ENCODE data around the gene ACTL10.

DNA sequence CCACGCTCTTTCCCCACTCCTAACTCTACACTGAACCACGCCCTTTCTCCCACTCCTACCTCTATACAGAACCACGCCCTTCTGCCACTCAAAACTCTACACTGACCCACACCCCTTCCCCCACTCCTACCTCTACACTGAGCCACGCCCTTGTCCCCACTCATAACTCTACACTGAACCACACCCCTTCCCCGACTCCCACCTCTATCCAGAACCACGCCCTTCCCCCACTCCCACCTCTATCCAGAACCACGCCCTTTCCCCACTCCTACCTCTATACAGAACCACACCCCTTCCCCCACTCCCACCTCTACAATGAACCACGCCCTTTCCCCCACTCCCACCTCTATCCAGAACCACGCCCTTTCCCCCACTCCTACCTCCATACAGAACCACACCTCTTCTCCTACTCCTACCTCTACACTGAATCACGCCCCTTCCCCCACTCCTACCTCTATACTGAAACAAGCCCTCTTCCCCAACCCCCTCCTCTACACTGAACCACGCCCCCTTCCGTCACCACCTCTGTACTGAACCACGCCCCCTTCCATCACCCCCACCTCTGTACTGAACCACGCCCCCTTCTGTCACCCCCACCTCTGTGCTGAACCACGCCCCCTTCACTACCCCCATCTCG, 43.3 kb downstream of the ACTL10 start:
- TF ChIP-seq BHLHE40 (IDR thresholded peaks at IDR 0.05; ENCODE audit: low read depth, low read length) = no peak
- TF ChIP-seq MAFK (IDR thresholded peaks at IDR 0.05; ENCODE audit: low read depth, low read length) = no peak
- TF ChIP-seq, protein P1, sequence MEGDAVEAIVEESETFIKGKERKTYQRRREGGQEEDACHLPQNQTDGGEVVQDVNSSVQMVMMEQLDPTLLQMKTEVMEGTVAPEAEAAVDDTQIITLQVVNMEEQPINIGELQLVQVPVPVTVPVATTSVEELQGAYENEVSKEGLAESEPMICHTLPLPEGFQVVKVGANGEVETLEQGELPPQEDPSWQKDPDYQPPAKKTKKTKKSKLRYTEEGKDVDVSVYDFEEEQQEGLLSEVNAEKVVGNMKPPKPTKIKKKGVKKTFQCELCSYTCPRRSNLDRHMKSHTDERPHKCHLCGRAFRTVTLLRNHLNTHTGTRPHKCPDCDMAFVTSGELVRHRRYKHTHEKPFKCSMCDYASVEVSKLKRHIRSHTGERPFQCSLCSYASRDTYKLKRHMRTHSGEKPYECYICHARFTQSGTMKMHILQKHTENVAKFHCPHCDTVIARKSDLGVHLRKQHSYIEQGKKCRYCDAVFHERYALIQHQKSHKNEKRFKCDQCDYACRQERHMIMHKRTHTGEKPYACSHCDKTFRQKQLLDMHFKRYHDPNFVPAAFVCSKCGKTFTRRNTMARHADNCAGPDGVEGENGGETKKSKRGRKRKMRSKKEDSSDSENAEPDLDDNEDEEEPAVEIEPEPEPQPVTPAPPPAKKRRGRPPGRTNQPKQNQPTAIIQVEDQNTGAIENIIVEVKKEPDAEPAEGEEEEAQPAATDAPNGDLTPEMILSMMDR (conservative IDR thresholded peaks at IDR 0.05; ENCODE audit: low read depth, low read length) = no peak
- TF ChIP-seq NFE2L2 (IDR thresholded peaks at IDR 0.05; ENCODE audit: low read depth, low read length) = no peak
- TF ChIP-seq USF2 (IDR thresholded peaks at IDR 0.05; ENCODE audit: low read depth, low read length) = no peak
- no peak for TF ChIP-seq POLR2A (IDR thresholded peaks at IDR 0.05; ENCODE audit: low read depth, low read length)
- TF ChIP-seq MXI1 (IDR thresholded peaks at IDR 0.05; ENCODE audit: borderline replicate concordance, low read depth, low read length) = no peak
- TF ChIP-seq CEBPB (IDR thresholded peaks at IDR 0.05; ENCODE audit: low read depth, low read length) = no peak
- TF ChIP-seq RAD21 (IDR thresholded peaks at IDR 0.05; ENCODE audit: low read length) = no peak
- no peak for TF ChIP-seq CHD1 (IDR thresholded peaks at IDR 0.05; ENCODE audit: low read depth, low read length)
- no peak for TF ChIP-seq RFX5 (IDR thresholded peaks at IDR 0.05; ENCODE audit: low read depth, low read length)
- TF ChIP-seq SMC3 (IDR thresholded peaks at IDR 0.05; ENCODE audit: low read depth, low read length) = no peak
- TF ChIP-seq RCOR1 (IDR thresholded peaks at IDR 0.05; ENCODE audit: insufficient replicate concordance, low read length) = no peak
